Measurements from ENCODE around the gene SLC30A7.
A peak's percentile ranks its signal among the peaks of the same experiment; 100 is the strongest.

SLC30A7 gene

GRCh38 chr1:100861379-100861778, 34.5 kb upstream of the SLC30A7 start:
- TF ChIP-seq CTCF (IDR thresholded peaks at IDR 0.05; ENCODE audit: extremely low read depth, insufficient read depth, missing control alignments) = no peak
- DNase-seq (ENCODE audit: low spot score) = no peak
- in situ Hi-C loops (cut with MboI; ENCODE audit: low pct_unique_long_range_greater_than_20kb, low sequenced_read_pairs, unreplicated experiment) = loop anchor here (10.0 kb wide), 1 partner anchor 407 kb away; no protein-coding TSS in a partner anchor

- no peak for DNase-seq (ENCODE audit: low spot score)
- in situ Hi-C loops (cut with MboI; ENCODE audit: low pct_unique_long_range_greater_than_20kb, low sequenced_read_pairs, unreplicated experiment) = loop anchor here (10.0 kb wide), 1 partner anchor 408 kb away; no protein-coding TSS in a partner anchor
- TF ChIP-seq CTCF (IDR thresholded peaks at IDR 0.05; ENCODE audit: extremely low read depth, insufficient read depth, missing control alignments) = no peak
These were observed 33.3 kb upstream of the SLC30A7 start for GRCh38 chr1:100862591-100862990.

- in situ Hi-C loops (cut with MboI; ENCODE audit: low pct_unique_long_range_greater_than_20kb, low sequenced_read_pairs, unreplicated experiment) = loop anchor here (10.0 kb wide), 1 partner anchor 411 kb away; no protein-coding TSS in a partner anchor
- TF ChIP-seq CTCF (IDR thresholded peaks at IDR 0.05; ENCODE audit: extremely low read depth, insufficient read depth, missing control alignments) = peak; percentile 57
- peak; percentile 5 for DNase-seq (ENCODE audit: low spot score)
These were observed 29.6 kb upstream of the SLC30A7 start for GRCh38 chr1:100866041-100866900.

- no peak for DNase-seq (ENCODE audit: low spot score)
- no peak for TF ChIP-seq CTCF (IDR thresholded peaks at IDR 0.05; ENCODE audit: extremely low read depth, insufficient read depth, missing control alignments)
- in situ Hi-C loops (cut with MboI; ENCODE audit: low pct_unique_long_range_greater_than_20kb, low sequenced_read_pairs, unreplicated experiment) = loop anchor here (10.0 kb wide), 1 partner anchor 412 kb away; no protein-coding TSS in a partner anchor
These were observed 29.0 kb upstream of the SLC30A7 start for GRCh38 chr1:100866901-100867206.

- in situ Hi-C loops (cut with MboI; ENCODE audit: low pct_unique_long_range_greater_than_20kb, low sequenced_read_pairs, unreplicated experiment) = loop anchor here (10.0 kb wide), 1 partner anchor 414 kb away; no protein-coding TSS in a partner anchor
- peak; percentile 64 for TF ChIP-seq CTCF (IDR thresholded peaks at IDR 0.05; ENCODE audit: extremely low read depth, insufficient read depth, missing control alignments)
- DNase-seq (ENCODE audit: low spot score) = no peak
These were observed 27.4 kb upstream of the SLC30A7 start for GRCh38 chr1:100868364-100868995.

- no peak for DNase-seq (ENCODE audit: low spot score)
- no peak for TF ChIP-seq CTCF (IDR thresholded peaks at IDR 0.05; ENCODE audit: extremely low read depth, insufficient read depth, missing control alignments)
- in situ Hi-C loops (cut with MboI; ENCODE audit: low pct_unique_long_range_greater_than_20kb, low sequenced_read_pairs, unreplicated experiment) = loop anchor here (10.0 kb wide), 1 partner anchor 415 kb away; no protein-coding TSS in a partner anchor
These were observed 25.9 kb upstream of the SLC30A7 start for GRCh38 chr1:100869996-100870395.
